ENCODE data around the gene CLDN7. TPM values are rescaled to one million over a fixed set of nuclear protein-coding genes. Genes with fewer than 3 reads are reported as not detected.
A peak's percentile ranks its signal among the peaks of the same experiment; 100 is the strongest.

Gene CLDN7
- polyA plus RNA-seq, 1 donor from 2014 or later = 1.2 TPM

- H3K4me3 Mint-ChIP-seq = peak overlapping the region; percentile 69 to 95 (median 88)
- H3K27me3 Mint-ChIP-seq = peaks cover 24% of the 10 kb centered on the region
- H3K9me3 Mint-ChIP-seq = peaks cover 0 to 1% (median 0%) of the 10 kb centered on the region in 3 donors
- H3K4me1 Mint-ChIP-seq = peaks cover 9 to 11% (median 9%) of the 10 kb centered on the region in 3 donors
- H3K27ac Mint-ChIP-seq = peak overlapping the region in 2 of 3 donors; percentile 53 to 83
- no peaks in the 10 kb centered on the region for H3K36me3 Mint-ChIP-seq
Measured at GRCh38 chr17:7280519-7281073, 18.3 kb upstream of the CLDN7 start.

- no peaks in the 10 kb centered on the region for H3K36me3 Mint-ChIP-seq
- peaks cover 9 to 11% (median 9%) of the 10 kb centered on the region in 3 donors for H3K4me1 Mint-ChIP-seq
- H3K9me3 Mint-ChIP-seq = peaks cover 0 to 1% (median 0%) of the 10 kb centered on the region in 3 donors
- peak overlapping the region in 1 of 4 donors; percentile 76 for H3K4me3 Mint-ChIP-seq
- H3K27me3 Mint-ChIP-seq = peaks cover 22% of the 10 kb centered on the region
- peak overlapping the region in 1 of 3 donors; percentile 10 for H3K27ac Mint-ChIP-seq
Measured at GRCh38 chr17:7279448-7279847, 17.2 kb upstream of the CLDN7 start.

GRCh38 chr17:7266784-7267183 is 4.5 kb upstream of the CLDN7 start:
- H3K4me3 Mint-ChIP-seq = no peak overlapping the region
- peaks cover 27% of the 10 kb centered on the region for H3K27me3 Mint-ChIP-seq
- H3K9me3 Mint-ChIP-seq = no peaks in the 10 kb centered on the region
- H3K4me1 Mint-ChIP-seq = peaks cover 5 to 19% (median 10%) of the 10 kb centered on the region in 3 donors
- H3K36me3 Mint-ChIP-seq = peaks cover 2% of the 10 kb centered on the region
- H3K27ac Mint-ChIP-seq = no peak overlapping the region

- Mint-ChIP-seq H3K27ac (peak overlapping the region in 1 of 3 donors; percentile 74), H3K4me1 (peaks cover 5 to 18% (median 10%) of the 10 kb centered on the region in 3 donors)
Measured at GRCh38 chr17:7263801-7264078, 1.5 kb upstream of the CLDN7 start.

GRCh38 chr17:7262935-7263800 is 890 bp upstream of the CLDN7 start:
- H3K4me3 Mint-ChIP-seq = peak overlapping the region; percentile 70 to 92 (median 82)
- peaks cover 5 to 18% (median 10%) of the 10 kb centered on the region in 3 donors for H3K4me1 Mint-ChIP-seq
- no peaks in the 10 kb centered on the region for H3K9me3 Mint-ChIP-seq
- H3K36me3 Mint-ChIP-seq = peaks cover 6% of the 10 kb centered on the region
- peaks cover 28% of the 10 kb centered on the region for H3K27me3 Mint-ChIP-seq
- H3K27ac Mint-ChIP-seq = peak overlapping the region in 2 of 3 donors; percentile 74 to 95

More at GRCh38 chr17:7263801-7264078, 1.5 kb upstream of the CLDN7 start:
- Mint-ChIP-seq H3K9me3 (no peaks in the 10 kb centered on the region), H3K36me3 (peaks cover 3% of the 10 kb centered on the region), H3K4me3 (peak overlapping the region in 2 of 4 donors; percentile 35 to 79), H3K27me3 (peaks cover 28% of the 10 kb centered on the region)

- H3K9me3 Mint-ChIP-seq = no peaks in the 10 kb centered on the region
- peak overlapping the region in 2 of 3 donors; percentile 87 to 88 for H3K27ac Mint-ChIP-seq
- H3K4me1 Mint-ChIP-seq = peaks cover 5 to 18% (median 12%) of the 10 kb centered on the region in 3 donors
- peaks cover 25% of the 10 kb centered on the region for H3K27me3 Mint-ChIP-seq
- H3K36me3 Mint-ChIP-seq = peaks cover 4% of the 10 kb centered on the region
- peak overlapping the region; percentile 38 to 92 (median 78) for H3K4me3 Mint-ChIP-seq
Measured at GRCh38 chr17:7261379-7262191, 693 bp downstream of the CLDN7 start.

- Mint-ChIP-seq H3K27me3 (peaks cover 25% of the 10 kb centered on the region), H3K9me3 (no peaks in the 10 kb centered on the region), H3K4me1 (peaks cover 5 to 18% (median 13%) of the 10 kb centered on the region in 3 donors), H3K4me3 (peak overlapping the region; percentile 57 to 89 (median 78)), H3K27ac (peak overlapping the region in 2 of 3 donors; percentile 18 to 69), H3K36me3 (peaks cover 4% of the 10 kb centered on the region)
Measured at GRCh38 chr17:7260651-7261378, 1.5 kb downstream of the CLDN7 start.

- Mint-ChIP-seq H3K27ac (peak overlapping the region in 2 of 3 donors; percentile 69 to 71), H3K9me3 (no peaks in the 10 kb centered on the region), H3K4me3 (peak overlapping the region in 3 of 4 donors; percentile 22 to 67 (median 57)), H3K27me3 (peaks cover 22% of the 10 kb centered on the region), H3K36me3 (peaks cover 4% of the 10 kb centered on the region), H3K4me1 (peaks cover 5 to 18% (median 13%) of the 10 kb centered on the region in 3 donors)
Measured at GRCh38 chr17:7260151-7260550, 2.1 kb downstream of the CLDN7 start.

- H3K4me3 Mint-ChIP-seq = peak overlapping the region in 2 of 4 donors; percentile 60 to 65
- peak overlapping the region in 1 of 3 donors; percentile 62 for H3K27ac Mint-ChIP-seq
- peaks cover 4% of the 10 kb centered on the region for H3K36me3 Mint-ChIP-seq
- H3K27me3 Mint-ChIP-seq = peaks cover 22% of the 10 kb centered on the region
- H3K9me3 Mint-ChIP-seq = no peaks in the 10 kb centered on the region
- H3K4me1 Mint-ChIP-seq = peaks cover 5 to 18% (median 13%) of the 10 kb centered on the region in 3 donors
Measured at GRCh38 chr17:7259555-7259889, 2.8 kb downstream of the CLDN7 start.

- peaks cover 3 to 16% (median 13%) of the 10 kb centered on the region in 3 donors for H3K4me1 Mint-ChIP-seq
- peak overlapping the region in 2 of 4 donors; percentile 60 to 65 for H3K4me3 Mint-ChIP-seq
- no peaks in the 10 kb centered on the region for H3K9me3 Mint-ChIP-seq
- peaks cover 4% of the 10 kb centered on the region for H3K36me3 Mint-ChIP-seq
- H3K27me3 Mint-ChIP-seq = peaks cover 21% of the 10 kb centered on the region
- peak overlapping the region in 1 of 3 donors; percentile 62 for H3K27ac Mint-ChIP-seq
Measured at GRCh38 chr17:7258731-7259554, 3.3 kb downstream of the CLDN7 start.

GRCh38 chr17:7256766-7257456 is 5.4 kb downstream of the CLDN7 start:
- Mint-ChIP-seq H3K4me1 (peaks cover 12 to 13% (median 13%) of the 10 kb centered on the region in 3 donors), H3K36me3 (peaks cover 6% of the 10 kb centered on the region), H3K27ac (peak overlapping the region in 2 of 3 donors; percentile 24 to 81), H3K27me3 (peaks cover 6% of the 10 kb centered on the region), H3K9me3 (no peaks in the 10 kb centered on the region), H3K4me3 (peak overlapping the region in 1 of 4 donors; percentile 8)

GRCh38 chr17:7254511-7254910 is 7.8 kb downstream of the CLDN7 start:
- Mint-ChIP-seq H3K9me3 (no peaks in the 10 kb centered on the region), H3K36me3 (peaks cover 5% of the 10 kb centered on the region), H3K27me3 (peaks cover 3% of the 10 kb centered on the region), H3K4me1 (peaks cover 21 to 24% (median 21%) of the 10 kb centered on the region in 3 donors), H3K27ac (no peak overlapping the region), H3K4me3 (peak overlapping the region in 1 of 4 donors; percentile 73)

- peak overlapping the region; percentile 95 to 99 (median 96) for H3K4me3 Mint-ChIP-seq
- peaks cover 3% of the 10 kb centered on the region for H3K27me3 Mint-ChIP-seq
- peak overlapping the region; percentile 99 to 100 (median 99) for H3K27ac Mint-ChIP-seq
- peaks cover 2% of the 10 kb centered on the region for H3K36me3 Mint-ChIP-seq
- no peaks in the 10 kb centered on the region for H3K9me3 Mint-ChIP-seq
- H3K4me1 Mint-ChIP-seq = peaks cover 27 to 31% (median 29%) of the 10 kb centered on the region in 3 donors
Measured at GRCh38 chr17:7253082-7253481, 9.2 kb downstream of the CLDN7 start.
